Measurements from ENCODE around the gene MYO1B.

The MYO1B gene

GRCh38 chr2:191285252-191285651 lies 40.0 kb downstream of the MYO1B start:
- in situ Hi-C loops (cut with HindIII; ENCODE audit: low pct_ligation_motif_present, low pct_unique_long_range_greater_than_20kb, low sequenced_read_pairs) = no loop called here

GRCh38 chr2:191287820-191288219 lies 42.6 kb downstream of the MYO1B start:
- in situ Hi-C loops (cut with HindIII; ENCODE audit: low pct_ligation_motif_present, low pct_unique_long_range_greater_than_20kb, low sequenced_read_pairs) = no loop called here
- no peak for DNase-seq

More at GRCh38 chr2:191285252-191285651, 40.0 kb downstream of the MYO1B start:
- DNase-seq = no peak

- DNase-seq = no peak
- in situ Hi-C loops (cut with HindIII; ENCODE audit: low pct_ligation_motif_present, low pct_unique_long_range_greater_than_20kb, low sequenced_read_pairs) = no loop called here
Measured at GRCh38 chr2:191289049-191289448, 43.8 kb downstream of the MYO1B start.

- no peak for DNase-seq
- in situ Hi-C loops (cut with HindIII; ENCODE audit: low pct_ligation_motif_present, low pct_unique_long_range_greater_than_20kb, low sequenced_read_pairs) = no loop called here
Measured at GRCh38 chr2:191291471-191291870, 46.3 kb downstream of the MYO1B start.

GRCh38 chr2:191292869-191293268 lies 47.7 kb downstream of the MYO1B start:
- in situ Hi-C loops (cut with HindIII; ENCODE audit: low pct_ligation_motif_present, low pct_unique_long_range_greater_than_20kb, low sequenced_read_pairs) = no loop called here
- no peak for DNase-seq

- no peak for DNase-seq
- in situ Hi-C loops (cut with HindIII; ENCODE audit: low pct_ligation_motif_present, low pct_unique_long_range_greater_than_20kb, low sequenced_read_pairs) = no loop called here
Measured at GRCh38 chr2:191295088-191295487, 49.9 kb downstream of the MYO1B start.

- in situ Hi-C loops (cut with HindIII; ENCODE audit: low pct_ligation_motif_present, low pct_unique_long_range_greater_than_20kb, low sequenced_read_pairs) = no loop called here
- DNase-seq = no peak
Measured at GRCh38 chr2:191296083-191297006, 51.1 kb downstream of the MYO1B start.

GRCh38 chr2:191297033-191297432 lies 51.8 kb downstream of the MYO1B start:
- no peak for DNase-seq
- in situ Hi-C loops (cut with HindIII; ENCODE audit: low pct_ligation_motif_present, low pct_unique_long_range_greater_than_20kb, low sequenced_read_pairs) = no loop called here

GRCh38 chr2:191298306-191298705 lies 53.1 kb downstream of the MYO1B start:
- no peak for DNase-seq
- in situ Hi-C loops (cut with HindIII; ENCODE audit: low pct_ligation_motif_present, low pct_unique_long_range_greater_than_20kb, low sequenced_read_pairs) = no loop called here

GRCh38 chr2:191299010-191299409 lies 53.8 kb downstream of the MYO1B start:
- DNase-seq = no peak
- in situ Hi-C loops (cut with HindIII; ENCODE audit: low pct_ligation_motif_present, low pct_unique_long_range_greater_than_20kb, low sequenced_read_pairs) = no loop called here

- in situ Hi-C loops (cut with HindIII; ENCODE audit: low pct_ligation_motif_present, low pct_unique_long_range_greater_than_20kb, low sequenced_read_pairs) = no loop called here
- no peak for DNase-seq
Measured at GRCh38 chr2:191299866-191300265, 54.7 kb downstream of the MYO1B start.

GRCh38 chr2:191301971-191302370 lies 56.8 kb downstream of the MYO1B start:
- in situ Hi-C loops (cut with HindIII; ENCODE audit: low pct_ligation_motif_present, low pct_unique_long_range_greater_than_20kb, low sequenced_read_pairs) = no loop called here
- no peak for DNase-seq

- peak; percentile 46 for DNase-seq
- in situ Hi-C loops (cut with HindIII; ENCODE audit: low pct_ligation_motif_present, low pct_unique_long_range_greater_than_20kb, low sequenced_read_pairs) = no loop called here
Measured at GRCh38 chr2:191302459-191303139, 57.4 kb downstream of the MYO1B start.

GRCh38 chr2:191303140-191304005 lies 58.2 kb downstream of the MYO1B start:
- in situ Hi-C loops (cut with HindIII; ENCODE audit: low pct_ligation_motif_present, low pct_unique_long_range_greater_than_20kb, low sequenced_read_pairs) = no loop called here
- DNase-seq = no peak

- DNase-seq = no peak
- in situ Hi-C loops (cut with HindIII; ENCODE audit: low pct_ligation_motif_present, low pct_unique_long_range_greater_than_20kb, low sequenced_read_pairs) = no loop called here
Measured at GRCh38 chr2:191304939-191305875, 60.0 kb downstream of the MYO1B start.

- in situ Hi-C loops (cut with HindIII; ENCODE audit: low pct_ligation_motif_present, low pct_unique_long_range_greater_than_20kb, low sequenced_read_pairs) = no loop called here
- DNase-seq = no peak
Measured at GRCh38 chr2:191308026-191308425, 62.8 kb downstream of the MYO1B start.

GRCh38 chr2:191311156-191311555 lies 66.0 kb downstream of the MYO1B start:
- in situ Hi-C loops (cut with HindIII; ENCODE audit: low pct_ligation_motif_present, low pct_unique_long_range_greater_than_20kb, low sequenced_read_pairs) = no loop called here
- no peak for DNase-seq

GRCh38 chr2:191311627-191312026 lies 66.4 kb downstream of the MYO1B start:
- DNase-seq = peak; percentile 93
- in situ Hi-C loops (cut with HindIII; ENCODE audit: low pct_ligation_motif_present, low pct_unique_long_range_greater_than_20kb, low sequenced_read_pairs) = no loop called here

Measured in ACHN (cell line).